Measurements from ENCODE around the gene TAAR8. TPM values are rescaled to one million over a fixed set of nuclear protein-coding genes. Genes with fewer than 3 reads are reported as not detected.

The TAAR8 gene
- total RNA-seq, 1 experiment from 2014 or later, result not detected

DNA sequence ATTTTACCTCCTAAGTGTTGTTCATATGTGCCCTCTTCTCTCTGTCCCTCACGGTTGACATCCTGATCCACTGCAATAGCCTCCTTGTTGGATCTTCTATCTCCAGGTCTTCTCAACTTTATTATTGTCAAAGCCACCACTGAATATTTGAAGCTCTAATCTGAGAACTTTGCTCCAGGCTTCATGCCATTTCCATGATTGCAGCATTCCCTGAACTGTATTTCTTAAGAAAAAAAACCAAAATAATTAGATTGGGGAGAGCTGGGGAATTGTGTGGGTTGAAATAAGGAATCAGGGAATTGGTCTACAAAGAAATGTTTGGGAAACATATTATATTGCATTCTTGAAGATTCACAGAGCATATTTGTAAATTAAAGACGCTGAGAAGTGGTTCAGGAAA is 37.1 kb upstream of the TAAR8 start:
- no peaks in the 10 kb centered on the region for H3K9me2 ChIP-seq (replicated peaks; ENCODE audit: low read length)
- H3F3A ChIP-seq (ENCODE audit: low read length, unreplicated experiment), result no peaks in the 10 kb centered on the region
- no peaks in the 10 kb centered on the region for H3K27me3 ChIP-seq (ENCODE audit: low read length)
- peaks cover 22% of the 10 kb centered on the region for H3K79me2 ChIP-seq (ENCODE audit: low read length)
- intact Hi-C loops (cut with micrococcal nuclease), result no loop called here
- H3K36me3 ChIP-seq (ENCODE audit: low read depth, low read length), result no peaks in the 10 kb centered on the region
- POLR2A ChIA-PET (ENCODE audit: unreplicated experiment), result no interaction called here
- TF ChIP-seq EZH2 (IDR thresholded peaks at IDR 0.05; ENCODE audit: low read length, unreplicated experiment) (no peak), CTCF (conservative IDR thresholded peaks at IDR 0.05; ENCODE audit: low read depth, low read length) (no peak), EZH2phosphoT487 (IDR thresholded peaks at IDR 0.05; ENCODE audit: borderline replicate concordance, low read length) (no peak)
- H2AFZ ChIP-seq (ENCODE audit: low read length), result no peak overlapping the region
- ATAC-seq, result no peak
- no peak overlapping the region for H3K9ac ChIP-seq (ENCODE audit: low read length)
- H3K4me3 ChIP-seq (ENCODE audit: low read length), result no peak overlapping the region
- H3K4me1 ChIP-seq (ENCODE audit: insufficient read depth, low read length), result peaks cover 18% of the 10 kb centered on the region
- BruUV-seq (replicated peaks), result no TSS peak
- H4K20me1 ChIP-seq (ENCODE audit: low read length), result 0 out of 2 replicates have a peak, but pooled peaks cover 9% of the 10 kb centered on the region
- H3K9me3 ChIP-seq (ENCODE audit: low read length), result no peaks in the 10 kb centered on the region
- DNase-seq, result no peak
- CTCF ChIA-PET, result no interaction called here
- H3K4me2 ChIP-seq (ENCODE audit: low read length), result no peak overlapping the region
- no peak overlapping the region for H3K27ac ChIP-seq (ENCODE audit: low read length)

DNA sequence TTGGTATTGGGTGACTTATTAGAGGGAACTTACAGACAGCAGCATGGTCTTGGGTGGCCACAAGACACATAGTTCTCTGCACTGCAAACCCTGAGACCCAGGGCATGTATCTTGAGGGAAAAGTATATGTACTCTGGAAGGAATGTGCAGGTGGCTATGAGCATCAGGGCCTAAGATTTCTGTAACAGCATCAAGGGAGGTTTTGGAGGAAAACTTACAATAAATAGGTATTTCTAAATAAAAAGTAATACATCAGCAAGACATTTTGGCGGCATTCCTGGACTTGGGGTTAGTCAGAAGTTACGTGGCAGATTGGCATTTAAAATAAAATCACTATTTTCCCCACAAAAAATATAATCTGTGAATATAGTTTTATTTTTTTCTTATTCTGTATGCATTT is 31.5 kb upstream of the TAAR8 start:
- Histone ChIP-seq H3F3A (ENCODE audit: low read length, unreplicated experiment) (no peaks in the 10 kb centered on the region), H3K27me3 (ENCODE audit: low read length) (no peaks in the 10 kb centered on the region), H3K27ac (ENCODE audit: low read length) (peak overlapping the region; percentile 59), H3K9ac (ENCODE audit: low read length) (peak overlapping the region; percentile 23; the same call in 1 of the 2 replicates), H3K79me2 (ENCODE audit: low read length) (no peaks in the 10 kb centered on the region), H3K4me1 (ENCODE audit: insufficient read depth, low read length) (peaks cover 33% of the 10 kb centered on the region), H4K20me1 (ENCODE audit: low read length) (no peaks in the 10 kb centered on the region), H3K9me2 (replicated peaks; ENCODE audit: low read length) (no peaks in the 10 kb centered on the region), H3K4me2 (ENCODE audit: low read length) (peak overlapping the region; percentile 69), H3K4me3 (ENCODE audit: low read length) (no peak overlapping the region; the same call in 1 of the 2 replicates), H3K9me3 (ENCODE audit: low read length) (no peaks in the 10 kb centered on the region), H3K36me3 (ENCODE audit: low read depth, low read length) (no peaks in the 10 kb centered on the region), H2AFZ (ENCODE audit: low read length) (no peak overlapping the region)
- DNase-seq (peak; percentile 71), ATAC-seq (peak; percentile 48)
- BruUV-seq (replicated peaks), result no TSS peak
- TF ChIP-seq EZH2phosphoT487 (IDR thresholded peaks at IDR 0.05; ENCODE audit: borderline replicate concordance, low read length), result no peak
- TF ChIP-seq CTCF (conservative IDR thresholded peaks at IDR 0.05; ENCODE audit: low read depth, low read length), result no peak
- no peak for TF ChIP-seq EZH2 (IDR thresholded peaks at IDR 0.05; ENCODE audit: low read length, unreplicated experiment)
- CTCF ChIA-PET, result no interaction called here
- POLR2A ChIA-PET (ENCODE audit: unreplicated experiment), result no interaction called here
- intact Hi-C loops (cut with micrococcal nuclease), result loop anchor here (10.0 kb wide), 1 partner anchor 274 kb away; the partner anchor contains the start of gene SLC18B1

DNA sequence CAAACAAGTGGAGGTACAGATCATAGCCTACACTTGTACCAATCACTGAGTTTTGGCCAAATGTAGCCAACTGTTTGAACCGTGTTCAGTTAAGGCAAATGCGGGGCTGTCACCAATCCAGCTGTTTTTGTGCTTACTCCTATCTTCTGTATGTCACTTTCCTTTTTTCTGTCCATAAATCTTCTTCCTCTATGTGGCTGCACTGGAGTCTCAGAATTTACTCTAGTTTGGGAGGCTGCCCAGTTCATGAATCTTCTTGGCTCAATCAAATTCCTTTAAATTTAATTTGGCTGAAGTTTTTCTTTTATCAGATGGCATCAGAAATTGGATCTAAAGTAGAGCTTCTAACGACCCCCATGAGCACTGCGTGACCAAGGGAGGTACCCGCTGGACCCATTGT is 27.8 kb upstream of the TAAR8 start:
- intact Hi-C loops (cut with micrococcal nuclease), result loop anchor here (10.0 kb wide), 1 partner anchor 270 kb away; the partner anchor contains the start of gene SLC18B1
- Histone ChIP-seq H2AFZ (ENCODE audit: low read length) (no peak overlapping the region), H3K4me3 (ENCODE audit: low read length) (no peak overlapping the region), H3K79me2 (ENCODE audit: low read length) (no peaks in the 10 kb centered on the region), H3K27me3 (ENCODE audit: low read length) (no peaks in the 10 kb centered on the region), H3K4me1 (ENCODE audit: insufficient read depth, low read length) (peaks cover 59% of the 10 kb centered on the region), H3K9me3 (ENCODE audit: low read length) (no peaks in the 10 kb centered on the region), H3K36me3 (ENCODE audit: low read depth, low read length) (no peaks in the 10 kb centered on the region), H3F3A (ENCODE audit: low read length, unreplicated experiment) (no peaks in the 10 kb centered on the region), H3K4me2 (ENCODE audit: low read length) (no peak overlapping the region), H3K9ac (ENCODE audit: low read length) (no peak overlapping the region), H3K27ac (ENCODE audit: low read length) (peak overlapping the region; percentile 59; the same call in 1 of the 2 replicates), H3K9me2 (replicated peaks; ENCODE audit: low read length) (no peaks in the 10 kb centered on the region), H4K20me1 (ENCODE audit: low read length) (no peaks in the 10 kb centered on the region)
- CTCF ChIA-PET, result no interaction called here
- DNase-seq, result no peak
- POLR2A ChIA-PET (ENCODE audit: unreplicated experiment), result no interaction called here
- ATAC-seq, result no peak
- TF ChIP-seq CTCF (conservative IDR thresholded peaks at IDR 0.05; ENCODE audit: low read depth, low read length) (no peak), EZH2phosphoT487 (IDR thresholded peaks at IDR 0.05; ENCODE audit: borderline replicate concordance, low read length) (no peak)
- no TSS peak for BruUV-seq (replicated peaks)

All from PC-3 (cell line).